Psoas muscle (tissue), 8 donors: Measurements from ENCODE around the gene PDZRN4. TPM values are rescaled to one million over a fixed set of nuclear protein-coding genes. Genes with fewer than 3 reads are reported as not detected.
"Not testable (repeated sequence)": the region's sequence is repeated elsewhere in the genome, so short reads cannot be mapped to it uniquely, and the experiment has no call there.

Experiments
- ATAC-seq, 4 donors: fragments of 200-7000 bp; cut with Tn5 transposase; one replicate each; pipeline ENCODE4 v1.9.1; 2020; ENCODE audit warnings: moderate library complexity in 3 of 4, mild to moderate bottlenecking in 2 of 4
- DNase-seq, 2 donors: peaks; one replicate each; pipeline ENCODE4 v3.0.0-alpha.2; 2020
- H3K27ac ChIP-seq: fragments of 200-600 bp; one replicate; pipeline ENCODE4 v1.8.0; 2022
- H3K27me3 ChIP-seq, 3 donors: fragments of 200-600 bp in 1 of 3; one replicate each; pipeline versions ENCODE4 v1.6.1 to v1.8.0; 2013 to 2022; ENCODE audit warnings: low read length in 2 of 3, mild to moderate bottlenecking in 2 of 3, moderate library complexity in 1 of 3; ENCODE audit not compliant: insufficient read depth in 3 of 3
- H3K36me3 ChIP-seq, 2 donors: fragments of 200-600 bp in 1 of 2; one replicate each; pipeline versions ENCODE4 v1.6.1 to v1.8.0; 2013 to 2022; ENCODE audit warnings: low read depth in 1 of 2, mild to moderate bottlenecking in 1 of 2, moderate library complexity in 1 of 2; ENCODE audit not compliant: insufficient read depth in 1 of 2
- H3K4me1 ChIP-seq: fragments of 200-600 bp; one replicate; pipeline ENCODE4 v1.8.0; 2022
- H3K4me3 ChIP-seq: fragments of 200-600 bp; one replicate; pipeline ENCODE4 v1.8.0; 2022; ENCODE audit warnings: mild to moderate bottlenecking
- H3K9me3 ChIP-seq: fragments of 200-600 bp; one replicate; pipeline ENCODE4 v1.8.0; 2022
- WGBS, 3 donors: extraction: QIAGEN DNeasy Blood & Tissue Kit; methylation state at CpG; one replicate each; pipeline versions ENCODE4 v1.1.6 to v1.1.7; 2013; 5-methylcytosine and 5-hydroxymethylcytosine counted together
- intact Hi-C, 2 donors: fragments of 100-400 bp; cut with DNase I; formaldehyde crosslinking; loops; one replicate each; pipeline versions ENCODE4 v1.11.0 to v1.14.2; 2022
- polyA plus RNA-seq, 3 donors: library from polyadenylated mRNA; stranded (reverse); fragments of 200-250 nt; gene quantifications; one replicate each; pipeline ENCODE4 v1.2.3, GENCODE V29; 2013
- total RNA-seq, 4 donors: library from RNA; stranded (reverse); fragmentation: NEBNext Ultra II Directional in 2 of 4; extraction: Animal tissue kit (Norgen Biotek cat#: 25700) in 2 of 4; gene quantifications; one replicate each; pipeline versions ENCODE4 v1.2.1 to v1.2.4, GENCODE V29; 2021 to 2023
- TF ChIP-seq, protein P1 (sequence below): fragments of 200-600 bp; IDR thresholded peaks from one replicate; pipeline ENCODE4 v1.8.0; 2022; ENCODE audit warnings: antibody characterized with exemption
- donor health status: healthy with polysubstance abuse.
- donor health status: DM: no; HTN: no; CAD: no; lungs with moderate emphysema.
- donor health status: Bipolar disorder and iron deficiency.
- donor health status: healthy.
- donor health status: DM: yes; HTN: yes; CAD: no.
- donor health status: DM: no; HTN: no; CAD: no.
- donor health status: DM: no; HTN: no; CAD: no.
- donor health status: DM: yes; HTN: yes; CAD: no.

The PDZRN4 gene
- total and polyA plus RNA-seq, 7 donors, result 0.11 to 0.39 (median 0.20) TPM; not detected in 1

DNA sequence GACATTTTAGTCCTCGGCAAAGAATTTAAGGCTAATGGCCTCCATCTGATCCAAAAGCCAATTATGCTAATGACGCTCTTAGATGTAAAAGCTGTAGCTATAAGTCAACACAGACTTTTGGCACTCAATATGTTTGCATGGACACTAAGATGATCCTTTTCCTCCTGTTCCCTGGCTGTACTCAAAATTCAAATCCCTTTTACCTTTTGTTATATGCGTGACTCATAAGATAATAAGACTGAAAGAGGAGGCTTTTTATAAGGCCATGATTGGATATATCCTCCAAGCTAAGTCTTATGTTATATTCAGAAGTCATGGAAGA lies 89.8 kb downstream of the PDZRN4 start:
- WGBS, 3 donors, result 91 to 93% (median 92%) methylated on average over 3 of the region's 3 CpGs
- Histone ChIP-seq H3K36me3 (no peaks in the 10 kb centered on the region), H3K4me3 (no peak overlapping the region), H3K27ac (no peak overlapping the region), H3K4me1 (no peaks in the 10 kb centered on the region), H3K27me3 (no peaks in the 10 kb centered on the region), H3K9me3 (no peaks in the 10 kb centered on the region)
- DNase-seq (no peak), ATAC-seq (no peak)
- TF ChIP-seq, protein P1, sequence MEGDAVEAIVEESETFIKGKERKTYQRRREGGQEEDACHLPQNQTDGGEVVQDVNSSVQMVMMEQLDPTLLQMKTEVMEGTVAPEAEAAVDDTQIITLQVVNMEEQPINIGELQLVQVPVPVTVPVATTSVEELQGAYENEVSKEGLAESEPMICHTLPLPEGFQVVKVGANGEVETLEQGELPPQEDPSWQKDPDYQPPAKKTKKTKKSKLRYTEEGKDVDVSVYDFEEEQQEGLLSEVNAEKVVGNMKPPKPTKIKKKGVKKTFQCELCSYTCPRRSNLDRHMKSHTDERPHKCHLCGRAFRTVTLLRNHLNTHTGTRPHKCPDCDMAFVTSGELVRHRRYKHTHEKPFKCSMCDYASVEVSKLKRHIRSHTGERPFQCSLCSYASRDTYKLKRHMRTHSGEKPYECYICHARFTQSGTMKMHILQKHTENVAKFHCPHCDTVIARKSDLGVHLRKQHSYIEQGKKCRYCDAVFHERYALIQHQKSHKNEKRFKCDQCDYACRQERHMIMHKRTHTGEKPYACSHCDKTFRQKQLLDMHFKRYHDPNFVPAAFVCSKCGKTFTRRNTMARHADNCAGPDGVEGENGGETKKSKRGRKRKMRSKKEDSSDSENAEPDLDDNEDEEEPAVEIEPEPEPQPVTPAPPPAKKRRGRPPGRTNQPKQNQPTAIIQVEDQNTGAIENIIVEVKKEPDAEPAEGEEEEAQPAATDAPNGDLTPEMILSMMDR, result no peak
- intact Hi-C loops, result loop anchor here in 1 of 2 donors (2.0 kb wide), 1 partner anchor 747 kb away; no protein-coding TSS in a partner anchor

DNA sequence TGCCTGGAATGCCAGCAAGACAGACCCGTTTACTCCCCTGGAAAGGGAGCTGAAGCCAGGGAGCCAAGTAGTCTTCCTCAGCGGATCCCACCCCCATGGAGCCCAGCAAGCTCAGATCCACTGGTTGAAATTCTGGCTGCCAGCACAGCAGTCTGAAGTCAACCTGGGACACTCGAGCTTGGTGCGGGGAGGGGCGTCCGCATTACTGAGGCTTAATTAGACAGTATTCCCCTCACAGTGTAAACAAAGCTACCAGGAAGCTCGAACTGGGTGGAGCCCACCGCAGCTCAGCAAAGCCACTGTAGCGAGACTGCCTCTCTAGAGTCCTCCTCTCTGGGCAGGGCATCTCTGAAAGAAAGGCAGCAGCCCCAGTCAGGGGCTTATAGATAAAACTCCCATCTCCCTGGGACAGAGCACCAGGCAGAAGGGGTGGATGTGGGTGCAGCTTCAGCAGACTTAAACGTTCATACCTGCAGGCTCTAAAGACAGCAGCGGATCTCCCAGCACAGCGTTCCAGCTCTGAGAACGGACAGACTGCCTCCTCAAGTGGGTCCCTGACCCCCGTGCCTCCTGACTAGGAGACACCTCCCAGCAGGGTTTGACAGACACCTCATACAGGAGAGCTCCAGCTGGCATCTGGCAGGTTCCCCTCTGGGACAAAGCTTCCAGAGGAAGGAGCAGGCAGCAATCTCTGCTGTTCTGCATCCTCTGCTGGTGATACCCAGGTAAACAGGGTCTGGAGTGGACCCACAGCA lies 92.4 kb downstream of the PDZRN4 start:
- intact Hi-C loops, H3K27me3 ChIP-seq, H3K4me3 ChIP-seq, H3K36me3 ChIP-seq, H3K27ac ChIP-seq, H3K9me3 ChIP-seq, ATAC-seq, H3K4me1 ChIP-seq: not testable (repeated sequence)
- 84 to 88% (median 85%) methylated on average over 14 of the region's 14 CpGs for WGBS, 3 donors
- peak in 1 of 2 donors; percentile 32 for DNase-seq

DNA sequence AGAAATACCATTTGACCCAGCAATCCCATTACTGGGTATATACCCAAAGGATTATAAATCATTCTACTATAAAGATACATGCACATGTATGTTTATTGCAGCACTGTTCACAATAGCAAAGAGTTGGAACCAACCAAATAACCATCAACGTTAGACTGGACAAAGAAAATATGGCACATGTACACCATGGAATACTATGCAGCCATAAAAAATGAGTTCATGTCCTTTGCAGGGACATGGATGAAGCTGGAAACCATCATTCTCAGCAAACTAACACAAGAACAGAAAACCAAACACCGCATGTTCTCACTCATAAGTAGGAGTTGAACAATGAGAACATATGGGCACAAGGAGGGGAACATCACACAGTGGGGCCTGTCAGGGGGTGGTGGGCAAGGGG lies 97.3 kb downstream of the PDZRN4 start:
- intact Hi-C loops, H3K27me3 ChIP-seq, H3K27ac ChIP-seq, H3K4me3 ChIP-seq, ATAC-seq, H3K36me3 ChIP-seq, H3K9me3 ChIP-seq, DNase-seq, H3K4me1 ChIP-seq: not testable (repeated sequence)
- WGBS, 3 donors, result 74 to 97% (median 96%) methylated on average over 2 of the region's 2 CpGs

DNA sequence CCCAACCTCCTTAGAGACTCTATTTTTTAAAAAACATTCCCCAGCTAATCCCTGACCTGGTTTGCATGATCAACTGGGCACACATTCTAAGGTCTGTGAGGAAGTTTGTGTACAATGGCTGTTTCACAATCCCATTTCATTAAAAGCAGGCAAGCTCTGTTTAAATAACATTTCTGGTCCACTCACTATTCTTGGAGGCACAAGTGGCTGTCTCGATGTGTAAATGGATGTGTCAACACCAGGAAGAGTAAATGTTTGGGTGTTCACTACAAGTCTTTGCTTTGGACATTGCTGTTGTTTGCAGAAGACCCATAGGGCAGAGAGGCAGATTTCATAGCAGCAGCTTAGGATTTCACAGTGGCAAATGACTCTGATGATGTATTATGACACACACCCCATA lies 98.3 kb downstream of the PDZRN4 start:
- 34 to 55% (median 44%) methylated on average over 1 of the region's 1 CpG for WGBS, 3 donors
- no peaks in the 10 kb centered on the region for H3K9me3 ChIP-seq
- H3K4me1 ChIP-seq, result no peaks in the 10 kb centered on the region
- H3K4me3 ChIP-seq, result no peak overlapping the region
- no peak overlapping the region for H3K27ac ChIP-seq
- TF ChIP-seq, protein P1, result no peak
- intact Hi-C loops, result no loop called here
- no peak for DNase-seq
- no peaks in the 10 kb centered on the region for H3K36me3 ChIP-seq
- no peaks in the 10 kb centered on the region for H3K27me3 ChIP-seq
- ATAC-seq, result no peak

DNA sequence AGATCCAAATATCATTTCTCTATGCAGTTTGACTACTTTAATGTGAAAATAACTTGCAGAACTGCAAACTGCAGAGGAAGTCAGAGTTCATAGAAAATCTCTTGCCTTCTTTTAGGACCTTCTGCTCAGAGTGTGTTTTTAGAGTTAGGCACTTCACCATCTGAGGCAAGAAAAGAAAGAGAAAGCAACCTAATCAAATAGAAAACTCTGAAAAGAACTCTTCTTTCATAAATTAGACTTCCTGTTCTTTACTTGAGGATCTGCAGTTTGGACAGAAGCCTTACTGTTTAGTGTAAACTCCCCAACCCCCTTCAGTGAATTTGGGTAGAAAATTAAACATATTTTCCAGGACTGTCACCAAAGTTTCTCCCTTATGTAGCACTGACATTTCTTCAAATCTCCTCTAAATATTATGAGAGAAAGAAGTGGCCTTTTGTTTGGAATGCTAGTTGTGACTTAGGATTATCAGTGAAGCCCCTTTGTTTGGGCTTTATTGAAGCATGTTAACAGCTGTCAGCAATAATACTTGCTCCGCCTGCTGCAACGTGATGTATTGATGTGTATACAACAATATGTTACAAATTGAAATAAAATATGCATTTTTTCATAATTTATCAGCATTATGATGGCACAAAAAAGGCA lies 99.5 kb downstream of the PDZRN4 start:
- intact Hi-C loops, result no loop called here
- no peaks in the 10 kb centered on the region for H3K9me3 ChIP-seq
- no peaks in the 10 kb centered on the region for H3K27me3 ChIP-seq
- DNase-seq, result no peak
- no peak overlapping the region for H3K4me3 ChIP-seq
- no peaks in the 10 kb centered on the region for H3K36me3 ChIP-seq
- TF ChIP-seq, protein P1, result no peak
- WGBS, 3 donors, result 36 to 39% (median 38%) methylated on average over 2 of the region's 2 CpGs
- no peak overlapping the region for H3K27ac ChIP-seq
- no peak for ATAC-seq
- no peaks in the 10 kb centered on the region for H3K4me1 ChIP-seq
